GM19395 (cell line): Measurements from ENCODE around the gene TBCD.
"Not testable (repeated sequence)": the region's sequence is repeated elsewhere in the genome, so short reads cannot be mapped to it uniquely, and the experiment has no call there.

Experiments used
- ATAC-seq: cut with Tn5 transposase; IDR thresholded peaks from one replicate; pipeline ENCODE4 v1.9.1; 2021; ENCODE audit warnings: mild to moderate bottlenecking, moderate library complexity; ENCODE audit not compliant: unreplicated experiment

Gene TBCD

GRCh38 chr17:82949361-82949760 lies 197.5 kb downstream of the TBCD start:
- no peak for ATAC-seq

- no peak for ATAC-seq
Measured at GRCh38 chr17:82949984-82950383, 198.1 kb downstream of the TBCD start.

GRCh38 chr17:82950525-82951102 lies 198.7 kb downstream of the TBCD start:
- no peak for ATAC-seq

- no peak for ATAC-seq
Measured at GRCh38 chr17:82952019-82952418, 200.2 kb downstream of the TBCD start.

GRCh38 chr17:82955106-82955505 lies 203.2 kb downstream of the TBCD start:
- ATAC-seq = not testable (repeated sequence)

DNA sequence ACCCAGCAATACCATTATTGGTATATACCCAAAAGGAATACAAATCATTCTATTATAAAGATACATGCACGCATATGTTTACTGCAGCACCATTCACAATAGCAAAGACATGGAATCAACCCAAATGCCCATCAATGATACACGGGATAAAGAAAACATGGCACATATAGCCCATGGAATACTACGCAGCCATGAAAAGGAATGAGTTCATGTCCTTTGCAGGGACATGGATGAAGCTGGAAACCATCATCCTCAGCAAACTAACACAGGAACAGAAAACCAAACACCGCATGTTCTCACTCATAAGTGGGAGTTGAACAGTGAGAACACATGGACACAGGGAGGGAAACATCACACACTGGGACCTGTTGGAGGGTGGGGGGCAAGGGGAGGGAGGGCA lies 203.8 kb downstream of the TBCD start:
- not testable (repeated sequence) for ATAC-seq

DNA sequence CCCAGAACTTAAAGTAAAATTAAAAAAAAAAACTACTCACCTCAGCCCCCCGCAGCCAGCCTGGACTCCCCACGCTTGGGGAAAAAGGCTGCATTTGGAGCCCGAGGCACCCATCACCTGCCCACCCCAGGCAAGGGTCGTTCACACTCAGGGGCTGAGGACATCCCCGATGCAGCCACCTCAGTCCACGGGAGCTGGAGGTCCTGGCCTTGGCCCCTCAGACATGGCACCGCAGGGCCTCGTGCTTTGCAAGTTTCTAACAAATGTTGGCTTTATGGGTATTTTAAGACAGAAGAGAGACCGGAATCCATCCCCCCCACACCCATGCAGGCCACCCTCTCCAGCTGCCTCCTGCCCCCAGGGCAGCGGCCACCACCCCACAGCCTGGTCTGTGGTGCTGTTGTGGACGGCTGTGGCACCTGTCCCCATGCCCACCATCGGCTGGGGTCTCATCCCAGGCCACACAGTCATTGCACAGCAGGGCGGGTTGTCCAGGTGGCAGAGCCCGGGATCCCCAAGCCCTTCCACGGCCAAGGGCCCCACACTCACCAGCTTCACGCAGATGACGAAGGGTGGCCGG lies 204.4 kb downstream of the TBCD start:
- ATAC-seq = no peak

DNA sequence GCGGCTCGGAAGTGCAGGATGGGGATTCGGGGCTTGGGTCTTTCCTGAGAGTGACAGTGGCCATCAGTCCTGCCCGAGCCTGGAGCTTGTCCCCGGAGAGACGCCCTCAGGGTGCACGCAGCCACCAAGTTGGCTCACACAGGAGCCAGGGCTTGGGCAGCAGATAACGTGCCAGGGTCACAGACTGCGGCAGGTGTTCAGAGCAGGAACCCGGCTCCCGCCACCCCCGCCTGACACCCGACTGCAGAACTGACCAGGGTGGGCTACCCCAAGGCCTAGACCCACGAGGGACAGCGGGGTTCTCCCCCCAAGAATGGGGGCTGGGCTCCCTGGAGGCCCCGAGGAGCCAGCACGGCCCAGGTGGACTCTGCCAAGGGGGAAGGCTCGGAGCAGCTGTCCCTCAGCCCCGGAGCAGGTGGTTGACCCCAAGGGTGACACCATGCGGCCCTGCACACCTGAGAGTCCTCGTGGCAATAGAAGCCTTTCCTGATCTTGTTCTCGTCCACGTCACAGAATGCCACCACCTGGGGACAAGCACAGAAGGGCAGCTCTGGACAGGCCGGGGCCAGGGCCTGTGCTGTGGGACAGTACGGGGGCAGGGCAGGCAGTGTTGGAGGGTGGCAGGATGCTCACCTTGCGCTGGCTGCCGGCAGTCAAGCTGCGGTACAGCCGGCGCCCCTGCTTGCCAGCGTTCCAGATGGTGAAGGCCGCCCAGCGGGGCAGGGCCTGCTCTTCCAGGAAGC lies 205.0 kb downstream of the TBCD start:
- ATAC-seq = no peak

GRCh38 chr17:82957469-82957795 lies 205.6 kb downstream of the TBCD start:
- no peak for ATAC-seq

- no peak for ATAC-seq
Measured at GRCh38 chr17:82957961-82958561, 206.2 kb downstream of the TBCD start.

- no peak for ATAC-seq
Measured at GRCh38 chr17:82959242-82959930, 207.5 kb downstream of the TBCD start.

- no peak for ATAC-seq
Measured at GRCh38 chr17:82959990-82960418, 208.1 kb downstream of the TBCD start.

DNA sequence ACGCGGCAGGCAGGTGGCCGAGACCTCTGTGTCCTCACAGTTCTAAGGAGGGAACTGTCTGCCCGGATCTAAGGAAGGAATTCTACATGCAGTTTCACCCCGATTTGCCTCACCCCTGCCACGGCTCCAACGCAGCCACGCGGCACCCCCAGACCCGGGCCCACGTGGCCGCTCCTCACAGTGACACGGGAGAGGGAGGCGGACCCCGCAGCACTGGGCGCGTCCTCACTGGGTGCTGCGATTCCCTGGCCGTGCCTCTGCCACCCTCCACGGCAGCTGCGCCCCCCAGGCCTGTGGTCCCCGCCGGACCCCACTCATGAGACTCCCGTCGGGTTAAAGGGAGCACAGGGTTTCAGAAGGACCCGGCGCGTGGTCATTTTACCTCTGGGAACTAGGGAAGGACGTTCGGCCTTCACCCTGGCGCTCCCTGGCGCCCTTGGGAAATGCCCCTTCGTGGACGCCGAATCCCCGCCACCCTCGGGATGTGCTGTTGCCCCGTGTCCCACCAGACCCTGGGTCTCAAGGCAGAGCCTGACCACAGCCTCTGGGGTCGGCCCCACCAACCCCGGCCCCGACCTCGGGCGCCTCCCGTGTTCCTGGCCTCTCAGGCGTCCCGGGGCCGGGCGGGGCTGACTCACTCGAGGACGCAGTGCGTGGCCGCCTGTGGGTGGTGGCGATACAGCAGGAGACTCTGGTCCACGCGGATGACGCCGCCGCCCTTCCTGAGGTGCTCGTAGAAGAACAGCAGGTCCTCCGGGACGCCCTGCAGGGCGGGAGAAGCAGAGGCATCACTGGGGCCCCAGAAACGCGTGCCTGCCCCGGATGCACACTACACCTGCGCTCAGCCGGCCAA lies 208.8 kb downstream of the TBCD start:
- ATAC-seq = no peak

- no peak for ATAC-seq
Measured at GRCh38 chr17:82961366-82962162, 209.7 kb downstream of the TBCD start.

DNA sequence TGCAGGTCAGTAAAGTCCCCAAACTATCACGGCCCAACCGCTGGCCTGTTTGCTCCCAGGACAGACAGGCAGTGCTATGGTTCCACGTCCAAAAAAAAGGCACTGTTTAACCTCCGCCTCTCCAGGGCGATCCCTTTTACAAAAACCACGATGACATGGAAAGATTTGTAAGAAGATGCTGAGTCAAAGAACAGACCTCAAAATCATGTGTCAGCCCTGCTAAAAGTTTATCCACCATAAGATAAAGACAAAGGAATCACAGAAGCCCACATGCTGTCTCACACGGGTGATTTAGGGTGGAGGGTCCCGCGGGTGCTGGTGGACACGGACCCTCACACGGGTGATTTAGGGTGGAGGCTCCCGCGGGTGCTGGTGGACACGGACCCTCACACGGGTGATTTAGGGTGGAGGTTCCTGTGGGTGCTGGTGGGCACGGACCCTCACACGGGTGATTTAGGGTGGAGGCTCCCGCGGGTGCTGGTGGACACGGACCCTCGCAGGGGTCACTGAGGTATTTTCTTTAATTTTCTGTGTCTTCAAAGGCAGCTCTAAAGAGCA lies 210.4 kb downstream of the TBCD start:
- no peak for ATAC-seq

GRCh38 chr17:82963104-82963950 lies 211.5 kb downstream of the TBCD start:
- no peak for ATAC-seq

DNA sequence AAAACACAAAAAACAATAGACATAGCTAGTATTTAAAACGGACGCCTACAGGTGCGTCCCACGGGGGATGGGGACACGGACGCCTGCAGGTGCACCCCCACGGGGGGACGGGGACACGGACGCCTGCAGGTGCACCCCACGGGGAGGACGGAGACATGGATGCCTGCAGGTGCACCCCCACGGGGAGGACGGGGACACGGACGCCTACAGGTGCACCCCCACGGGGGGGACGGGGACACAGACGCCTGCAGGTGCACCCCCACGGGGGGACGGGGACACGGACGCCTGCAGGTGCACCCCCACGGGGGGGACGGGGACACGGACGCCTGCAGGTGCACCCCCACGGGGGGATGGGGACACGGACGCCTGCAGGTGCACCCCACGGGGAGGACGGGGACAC lies 212.6 kb downstream of the TBCD start:
- not testable (repeated sequence) for ATAC-seq

GRCh38 chr17:82964851-82965341 lies 213.0 kb downstream of the TBCD start:
- ATAC-seq = no peak
